NCI-H526 treated with DMSO at 0.1 percent for 48 hours (cell line): ENCODE results near the gene P2RY4.
"Not testable (repeated sequence)": the region's sequence is repeated elsewhere in the genome, so short reads cannot be mapped to it uniquely, and the experiment has no call there.

Experiments
- DNase-seq: peaks from one replicate; lab custom pipeline; 2025; lab: John Stamatoyannopoulos, UW

P2RY4 gene

GRCh38 chrX:70260104-70260503, at the start of gene P2RY4:
Gene P2RY4 (minus strand): TSS chrX:70260204. CDS start chrX:70259624, 580 bp downstream.
- no peak for DNase-seq

GRCh38 chrX:70301716-70302115, 41.7 kb upstream of the P2RY4 start:
- no peak for DNase-seq

GRCh38 chrX:70293621-70294020, 33.6 kb upstream of the P2RY4 start:
- no peak for DNase-seq

- no peak for DNase-seq
Measured at GRCh38 chrX:70292788-70293187, 32.8 kb upstream of the P2RY4 start.

- peak; percentile 43 for DNase-seq
Measured at GRCh38 chrX:70289793-70290770, 30.1 kb upstream of the P2RY4 start, which contains the start of the genes KIF4A and PDZD11. Gene KIF4A (plus strand): TSS chrX:70290104. CDS start chrX:70290459, 355 bp downstream. Gene PDZD11 (minus strand): TSS chrX:70289927. CDS start chrX:70289341, 586 bp downstream.

GRCh38 chrX:70289168-70289792, 29.3 kb upstream of the P2RY4 start:
- no peak for DNase-seq

- DNase-seq = no peak
Measured at GRCh38 chrX:70281951-70282350, 21.9 kb upstream of the P2RY4 start, which contains the start of gene RAB41. Gene RAB41 (plus strand): TSS chrX:70282172. CDS start chrX:70282218, 46 bp downstream.

- DNase-seq = no peak
Measured at GRCh38 chrX:70280573-70280972, 20.6 kb upstream of the P2RY4 start.

GRCh38 chrX:70279081-70279480, 19.1 kb upstream of the P2RY4 start:
- no peak for DNase-seq

- DNase-seq = not testable (repeated sequence)
Measured at GRCh38 chrX:70274029-70274428, 14.0 kb upstream of the P2RY4 start.

- no peak for DNase-seq
Measured at GRCh38 chrX:70268034-70268433, 8.0 kb upstream of the P2RY4 start, which contains the start of gene ARR3. Gene ARR3 (plus strand): TSS chrX:70268334. CDS start chrX:70269386, 1,052 bp downstream.

GRCh38 chrX:70264784-70265183, 4.8 kb upstream of the P2RY4 start:
- DNase-seq = no peak

GRCh38 chrX:70262952-70263567, 3.1 kb upstream of the P2RY4 start:
- peak; percentile 8 for DNase-seq

GRCh38 chrX:70257423-70258288, 2.3 kb downstream of the P2RY4 start:
- no peak for DNase-seq

- DNase-seq = no peak
Measured at GRCh38 chrX:70255452-70255851, 4.6 kb downstream of the P2RY4 start.

- no peak for DNase-seq
Measured at GRCh38 chrX:70254909-70255308, 5.1 kb downstream of the P2RY4 start.

- no peak for DNase-seq
Measured at GRCh38 chrX:70254063-70254400, 6.0 kb downstream of the P2RY4 start.

GRCh38 chrX:70253377-70254062, 6.5 kb downstream of the P2RY4 start:
- no peak for DNase-seq

- no peak for DNase-seq
Measured at GRCh38 chrX:70252491-70252890, 7.5 kb downstream of the P2RY4 start.

GRCh38 chrX:70247252-70247651, 12.8 kb downstream of the P2RY4 start:
- DNase-seq = no peak

GRCh38 chrX:70244881-70245280, 15.1 kb downstream of the P2RY4 start:
- no peak for DNase-seq
